ENCODE data around the gene PSTPIP2.
"Not testable (repeated sequence)": the region's sequence is repeated elsewhere in the genome, so short reads cannot be mapped to it uniquely, and the experiment has no call there.

PSTPIP2 gene

GRCh38 chr18:46071653-46072375 lies at the start of gene PSTPIP2:
Gene PSTPIP2 (minus strand): TSS chr18:46072260. CDS start chr18:46072188, 72 bp downstream.
- peak; percentile 36 to 63 (median 45) for DNase-seq (ENCODE audit: low read depth in 3 of 3)

- no peak for DNase-seq (ENCODE audit: low read depth in 3 of 3)
These were observed 41.7 kb upstream of the PSTPIP2 start for GRCh38 chr18:46113751-46114150.

GRCh38 chr18:46110406-46110805 lies 38.3 kb upstream of the PSTPIP2 start:
- no peak for DNase-seq (ENCODE audit: low read depth in 3 of 3)

- no peak for DNase-seq (ENCODE audit: low read depth in 3 of 3)
These were observed 37.3 kb upstream of the PSTPIP2 start for GRCh38 chr18:46109386-46109785.

- DNase-seq (ENCODE audit: low read depth in 3 of 3), result peak; percentile 75 to 86 (median 76)
These were observed 32.3 kb upstream of the PSTPIP2 start, which contains the start of gene HAUS1 for GRCh38 chr18:46104128-46104911. Gene HAUS1 (plus strand): TSS chr18:46104385. CDS start chr18:46104412, 27 bp downstream.

- no peak for DNase-seq (ENCODE audit: low read depth in 3 of 3)
These were observed 27.4 kb upstream of the PSTPIP2 start for GRCh38 chr18:46099463-46099862.

- no peak for DNase-seq (ENCODE audit: low read depth in 3 of 3)
These were observed 26.5 kb upstream of the PSTPIP2 start for GRCh38 chr18:46098616-46098933.

GRCh38 chr18:46097801-46098615 lies 25.9 kb upstream of the PSTPIP2 start, which contains the start of gene ATP5F1A:
Gene ATP5F1A (minus strand): TSS chr18:46098296. CDS start chr18:46098231, 65 bp downstream.
- DNase-seq (ENCODE audit: low read depth in 3 of 3), result peak; percentile 74 to 87 (median 76)

GRCh38 chr18:46097431-46097800 lies 25.4 kb upstream of the PSTPIP2 start:
- peak in 1 of 3 experiments; percentile 11 for DNase-seq (ENCODE audit: low read depth in 3 of 3)

- DNase-seq (ENCODE audit: low read depth in 3 of 3), result no peak
These were observed 24.7 kb upstream of the PSTPIP2 start for GRCh38 chr18:46096651-46097300.

- no peak for DNase-seq (ENCODE audit: low read depth in 3 of 3)
These were observed 23.5 kb upstream of the PSTPIP2 start for GRCh38 chr18:46095532-46095931.

- DNase-seq (ENCODE audit: low read depth in 3 of 3), result not testable (repeated sequence)
These were observed 16.4 kb upstream of the PSTPIP2 start for GRCh38 chr18:46088501-46088900.

- no peak for DNase-seq (ENCODE audit: low read depth in 3 of 3)
These were observed 12.4 kb upstream of the PSTPIP2 start for GRCh38 chr18:46084431-46084830.

GRCh38 chr18:46080156-46080555 lies 8.1 kb upstream of the PSTPIP2 start:
- DNase-seq (ENCODE audit: low read depth in 3 of 3), result no peak

GRCh38 chr18:46079336-46079735 lies 7.3 kb upstream of the PSTPIP2 start:
- no peak for DNase-seq (ENCODE audit: low read depth in 3 of 3)

GRCh38 chr18:46073474-46074331 lies 1.6 kb upstream of the PSTPIP2 start:
- DNase-seq (ENCODE audit: low read depth in 3 of 3), result peak; percentile 27 to 55 (median 32)

GRCh38 chr18:46072959-46073358 lies 899 bp upstream of the PSTPIP2 start:
- DNase-seq (ENCODE audit: low read depth in 3 of 3), result no peak

- DNase-seq (ENCODE audit: low read depth in 3 of 3), result no peak
These were observed 362 bp upstream of the PSTPIP2 start for GRCh38 chr18:46072376-46072867.

- DNase-seq (ENCODE audit: low read depth in 3 of 3), result peak in 1 of 3 experiments; percentile 5
These were observed 1.0 kb downstream of the PSTPIP2 start for GRCh38 chr18:46070815-46071652.

Data from stimulated activated CD4-positive, alpha-beta T cell treated with anti-CD3 and anti-CD28 coated beads, TNF-alpha, amount 100 ng/mL, for 24 hours (primary cell).